Suprapubic skin (tissue), 4 donors: ENCODE results near the gene SLC24A4.

Source experiments
- POLR2A ChIP-seq, 2 donors: fragments of 450-650 bp; IDR thresholded peaks; one replicate each; pipeline ENCODE4 v1.6.1; 2017; ENCODE audit warnings: antibody characterized with exemption in 2 of 2, mild to moderate bottlenecking in 2 of 2, moderate library complexity in 2 of 2
- POLR2AphosphoS5 ChIP-seq, 3 donors: sonication (generic); formaldehyde crosslinking; IDR thresholded peaks; one replicate each; pipeline ENCODE4 v1.6.1; 2017; ENCODE audit warnings: antibody characterized with exemption in 3 of 3
- TF ChIP-seq, protein P1 (sequence below), 2 donors: fragments of 200-600 bp in 1 of 2; fragments of 450-650 bp in 1 of 2; sonication (generic) in 1 of 2; IDR thresholded peaks; one replicate each; pipeline ENCODE4 v1.5.1; 2016 to 2019; ENCODE audit warnings: antibody characterized with exemption in 2 of 2, mild to moderate bottlenecking in 1 of 2, moderate library complexity in 1 of 2

- TF ChIP-seq, protein P1, sequence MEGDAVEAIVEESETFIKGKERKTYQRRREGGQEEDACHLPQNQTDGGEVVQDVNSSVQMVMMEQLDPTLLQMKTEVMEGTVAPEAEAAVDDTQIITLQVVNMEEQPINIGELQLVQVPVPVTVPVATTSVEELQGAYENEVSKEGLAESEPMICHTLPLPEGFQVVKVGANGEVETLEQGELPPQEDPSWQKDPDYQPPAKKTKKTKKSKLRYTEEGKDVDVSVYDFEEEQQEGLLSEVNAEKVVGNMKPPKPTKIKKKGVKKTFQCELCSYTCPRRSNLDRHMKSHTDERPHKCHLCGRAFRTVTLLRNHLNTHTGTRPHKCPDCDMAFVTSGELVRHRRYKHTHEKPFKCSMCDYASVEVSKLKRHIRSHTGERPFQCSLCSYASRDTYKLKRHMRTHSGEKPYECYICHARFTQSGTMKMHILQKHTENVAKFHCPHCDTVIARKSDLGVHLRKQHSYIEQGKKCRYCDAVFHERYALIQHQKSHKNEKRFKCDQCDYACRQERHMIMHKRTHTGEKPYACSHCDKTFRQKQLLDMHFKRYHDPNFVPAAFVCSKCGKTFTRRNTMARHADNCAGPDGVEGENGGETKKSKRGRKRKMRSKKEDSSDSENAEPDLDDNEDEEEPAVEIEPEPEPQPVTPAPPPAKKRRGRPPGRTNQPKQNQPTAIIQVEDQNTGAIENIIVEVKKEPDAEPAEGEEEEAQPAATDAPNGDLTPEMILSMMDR (IDR thresholded peaks at IDR 0.05): peak in 1 of 2 donors; percentile 12
- TF ChIP-seq POLR2AphosphoS5 (IDR thresholded peaks at IDR 0.05) (no peak), POLR2A (IDR thresholded peaks at IDR 0.05) (no peak)
Observed at GRCh38 chr14:92382677-92383076, 59.7 kb downstream of the SLC24A4 start.
